Measurements from ENCODE around the gene TRAPPC3L. TPM values are rescaled to one million over a fixed set of nuclear protein-coding genes. Genes with fewer than 3 reads are reported as not detected.

Gene TRAPPC3L
- total and polyA plus RNA-seq, 2 of the 8 experiments (the other 6 are each of a cell fraction or from before 2014, with no cell fraction given) = not detected

DNA sequence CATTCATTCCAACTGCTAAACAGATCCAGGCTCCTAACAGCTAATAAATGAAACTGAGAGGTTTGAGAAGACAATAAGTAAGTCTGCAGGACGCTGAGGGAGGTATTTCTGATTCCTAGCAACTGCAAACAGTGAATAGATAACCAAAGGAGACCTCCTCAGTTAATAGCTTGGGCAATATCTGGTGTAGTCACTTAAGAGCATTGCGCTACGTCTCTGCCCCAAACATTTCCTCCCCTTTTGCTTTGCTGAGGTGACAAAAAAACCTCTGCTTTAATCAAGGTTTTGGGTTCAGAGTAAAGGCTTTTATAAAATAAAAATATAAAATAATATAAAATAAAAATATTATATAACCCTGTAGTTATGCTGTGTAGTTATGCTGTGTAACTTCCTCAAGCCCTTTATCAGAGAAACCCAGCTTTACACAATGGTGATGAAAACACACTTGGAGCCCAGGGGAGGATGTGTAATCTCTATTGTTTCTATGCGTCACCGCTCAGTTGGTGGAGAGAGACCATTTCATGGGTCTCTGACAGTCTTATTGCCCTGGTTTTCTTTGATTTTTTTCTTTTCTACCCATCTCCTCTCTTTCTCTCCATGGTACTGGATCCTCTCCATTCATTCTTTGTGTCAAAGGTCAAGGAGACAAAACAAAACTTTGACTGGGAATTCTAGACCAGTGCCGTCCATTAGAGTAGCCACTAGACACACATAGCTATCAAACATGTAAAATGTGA lies 53.0 kb downstream of the TRAPPC3L start:
- H4K5ac ChIP-seq (ENCODE audit: insufficient read length, low read depth, low read length) = no peak overlapping the region
- no peak overlapping the region for H2BK20ac ChIP-seq (ENCODE audit: low read length)
- H2BK5ac ChIP-seq (ENCODE audit: low read depth, low read length) = no peak overlapping the region
- no peak overlapping the region for H3K27ac ChIP-seq (ENCODE audit: low read depth, low read length)
- no peak overlapping the region for H3K23ac ChIP-seq (ENCODE audit: insufficient read length)
- H4K8ac ChIP-seq (ENCODE audit: extremely low read depth, insufficient read depth, low read length) = no peak overlapping the region
- H3K4ac ChIP-seq (replicated peaks; ENCODE audit: insufficient read length, low read depth, low read length) = no peak overlapping the region
- no peak overlapping the region for H3K14ac ChIP-seq (ENCODE audit: insufficient read length)
- H2AFZ ChIP-seq (ENCODE audit: low read length) = 0 out of 2 replicates have a peak overlapping the region, but pooled peaks have one; percentile 46
- H2AK5ac ChIP-seq (ENCODE audit: low read depth, low read length) = no peak overlapping the region
- POLR2A ChIA-PET (ENCODE audit: partially characterized antibody) = no interaction called here
- H3K4me2 ChIP-seq (ENCODE audit: insufficient read depth in 1 of 2, low read depth in 2 of 2, low read length in 2 of 2) = no peak overlapping the region
- no peak overlapping the region for H3K9ac ChIP-seq (replicated peaks in 1 of 4; ENCODE audit: extremely low read depth in 1 of 4, low read depth in 3 of 4, low read length in 3 of 4)
- no peaks in the 10 kb centered on the region for H3K23me2 ChIP-seq (ENCODE audit: low read depth, low read length)
- no peaks in the 10 kb centered on the region for H3K27me3 ChIP-seq (replicated peaks in 1 of 4; ENCODE audit: control insufficient read depth in 3 of 4, extremely low read depth in 1 of 4, insufficient read depth in 3 of 4, low read length in 3 of 4)
- no peaks in the 10 kb centered on the region for H3K4me1 ChIP-seq (replicated peaks in 1 of 4; ENCODE audit: control insufficient read depth in 3 of 4, insufficient read depth in 4 of 4, low read length in 3 of 4)
- CTCF ChIA-PET (ENCODE audit: partially characterized antibody) = interaction anchor here (0.8 to 1.1 kb wide), 7 partner anchors 9 to 205 kb away, joined by 3 to 4 read pairs (median 3); no protein-coding TSS in a partner anchor
- no peak overlapping the region for H3K4me3 ChIP-seq (ENCODE audit: extremely low read depth in 1 of 4, insufficient read depth in 2 of 4, low read depth in 3 of 4, low read length in 4 of 4)
- H3K36me3 ChIP-seq (ENCODE audit: control insufficient read depth in 2 of 4, insufficient read depth in 4 of 4, low read length in 3 of 4) = no peaks in the 10 kb centered on the region
- H2BK120ac ChIP-seq (replicated peaks; ENCODE audit: low read depth, low read length) = no peak overlapping the region
- no peak overlapping the region for H3K56ac ChIP-seq (replicated peaks; ENCODE audit: insufficient read length, low read depth, low read length)
- no peaks in the 10 kb centered on the region for H4K20me1 ChIP-seq (replicated peaks in 1 of 2; ENCODE audit: control insufficient read depth in 1 of 2, insufficient read depth in 2 of 2, low read length in 2 of 2)
- WGBS, 2 experiments (ENCODE audit: extremely low coverage in 1 of 2, insufficient coverage in 1 of 2, insufficient read length in 1 of 2, insufficient replicate concordance in 2 of 2, low coverage in 1 of 2, low lambda C conversion rate in 2 of 2, missing lambda C conversion rate in 1 of 2) = 73% methylated on average over 6 of the region's 6 CpGs; no CpG with 5 or more reads in 1 of the 2 experiments
- no peaks in the 10 kb centered on the region for H3K79me1 ChIP-seq (ENCODE audit: low read depth, low read length)
- H3K79me2 ChIP-seq (ENCODE audit: control insufficient read depth in 1 of 2, insufficient read depth in 2 of 2, low read length in 2 of 2) = no peaks in the 10 kb centered on the region
- no peak overlapping the region for H4K91ac ChIP-seq (replicated peaks; ENCODE audit: insufficient read length, low read length)
- FAIRE-seq (no peak), DNase-seq (ENCODE audit: low read depth in 1 of 2, low spot score in 2 of 2) (no peak)
- TF ChIP-seq JUN (IDR thresholded peaks at IDR 0.05; ENCODE audit: low read depth, low read length) = no peak
- no peak for TF ChIP-seq HDAC2 (IDR thresholded peaks at IDR 0.05; ENCODE audit: borderline replicate concordance in 1 of 2, low read depth in 2 of 2, low read length in 2 of 2)
- no peak overlapping the region for H2BK12ac ChIP-seq (ENCODE audit: low read depth, low read length)
- H3K9me3 ChIP-seq (ENCODE audit: insufficient read depth in 2 of 2, low read depth in 1 of 2, low read length in 1 of 2) = no peaks in the 10 kb centered on the region
- no peak overlapping the region for H2BK15ac ChIP-seq (ENCODE audit: low read length)
- no peak overlapping the region for H3K18ac ChIP-seq (ENCODE audit: extremely low read depth, low read length)

Measured in H1 (cell line).